ENCODE data around the gene GEN1.

- no peak for TF ChIP-seq CTCF (IDR thresholded peaks at IDR 0.05 in 8 of 11, conservative IDR thresholded peaks at IDR 0.05 in 3 of 11)
- no peak for TF ChIP-seq POLR2A (IDR thresholded peaks at IDR 0.05)
- no peak for TF ChIP-seq POLR2AphosphoS5 (IDR thresholded peaks at IDR 0.05)
Measured at GRCh38 chr2:17713291-17713690, 40.6 kb upstream of the GEN1 start.
